ENCODE results near the gene ECHDC1.

Gene ECHDC1

DNA sequence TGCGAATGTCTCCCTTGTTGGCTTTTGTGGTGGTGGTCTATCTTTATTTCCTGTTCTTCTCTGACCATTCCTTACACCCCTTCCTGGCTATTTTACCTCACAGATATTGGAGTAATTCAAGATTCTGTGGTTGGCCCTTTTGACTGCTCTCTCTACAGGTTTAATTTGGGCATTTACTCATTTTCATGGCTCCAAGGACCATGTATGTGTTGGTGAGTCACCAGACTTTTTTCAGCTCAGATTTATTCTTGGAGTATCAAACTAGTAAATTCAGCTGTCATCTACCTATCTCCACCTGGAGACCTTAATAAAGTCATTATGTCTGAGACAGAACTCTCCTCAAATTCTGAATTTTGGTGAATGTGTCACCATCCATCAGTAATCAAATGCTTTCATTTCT is 61.2 kb downstream of the ECHDC1 start:
- no peak for DNase-seq

DNA sequence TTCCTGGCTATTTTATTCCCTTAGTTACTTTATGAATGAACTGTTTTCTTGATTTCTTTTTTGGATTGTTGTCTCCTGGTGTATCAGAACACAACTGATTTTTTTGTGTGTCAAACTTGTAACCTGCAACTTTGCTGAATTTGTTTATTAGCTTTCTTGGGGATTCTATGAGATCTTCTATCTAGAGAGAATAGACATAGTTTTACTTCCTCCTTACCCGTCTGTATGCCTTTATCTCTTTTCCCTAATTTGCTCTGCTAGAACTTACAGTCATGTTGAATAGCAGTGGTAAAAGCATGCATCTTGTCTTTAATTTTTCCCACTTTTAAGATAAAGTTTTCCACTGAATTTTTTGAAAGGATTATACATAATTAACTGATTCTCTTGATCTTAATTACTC is 63.6 kb downstream of the ECHDC1 start:
- DNase-seq, result no peak

DNA sequence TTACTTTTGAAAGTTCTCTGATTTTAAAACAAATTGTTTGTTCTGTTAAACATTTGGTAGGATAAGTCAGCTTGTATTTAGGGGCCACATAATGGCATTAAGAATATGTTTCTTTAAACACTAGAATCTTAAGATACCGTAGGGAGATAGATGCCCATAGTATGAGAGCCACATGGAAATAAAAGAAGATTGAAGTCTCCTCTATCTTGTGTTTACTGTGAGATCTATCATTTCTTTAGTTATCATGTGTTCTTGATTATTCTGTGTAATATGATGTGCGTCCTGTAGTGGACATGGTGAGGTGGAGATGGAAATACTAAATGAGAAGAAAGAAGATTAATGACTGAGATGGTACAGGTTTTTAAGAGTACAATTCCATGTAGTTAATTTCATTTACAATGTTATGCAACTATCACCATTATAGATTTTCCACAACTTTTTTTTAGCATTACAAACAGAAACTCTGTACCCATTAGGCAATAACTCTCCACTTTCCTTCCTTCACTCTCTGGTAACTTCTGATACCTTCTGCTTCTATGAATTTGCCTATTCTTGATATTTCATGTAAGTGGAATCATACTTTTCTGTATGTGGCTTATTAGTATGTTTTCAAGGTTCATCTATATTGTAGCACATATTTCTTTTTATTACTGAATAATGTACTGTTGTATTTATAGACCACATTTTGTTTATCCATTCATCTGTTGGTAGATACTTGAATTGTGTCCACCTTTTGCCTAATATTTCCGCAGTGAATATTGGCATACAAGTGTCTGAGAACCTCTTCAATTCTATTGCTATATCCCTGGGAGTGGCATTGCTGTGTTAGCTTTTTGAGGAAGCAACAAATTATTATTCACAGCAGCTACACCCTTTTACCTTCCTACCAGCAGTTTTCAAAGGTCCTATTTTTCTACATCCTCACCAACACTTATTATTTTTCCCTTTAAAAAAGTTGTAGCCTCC is 65.2 kb downstream of the ECHDC1 start:
- DNase-seq, result no peak

DNA sequence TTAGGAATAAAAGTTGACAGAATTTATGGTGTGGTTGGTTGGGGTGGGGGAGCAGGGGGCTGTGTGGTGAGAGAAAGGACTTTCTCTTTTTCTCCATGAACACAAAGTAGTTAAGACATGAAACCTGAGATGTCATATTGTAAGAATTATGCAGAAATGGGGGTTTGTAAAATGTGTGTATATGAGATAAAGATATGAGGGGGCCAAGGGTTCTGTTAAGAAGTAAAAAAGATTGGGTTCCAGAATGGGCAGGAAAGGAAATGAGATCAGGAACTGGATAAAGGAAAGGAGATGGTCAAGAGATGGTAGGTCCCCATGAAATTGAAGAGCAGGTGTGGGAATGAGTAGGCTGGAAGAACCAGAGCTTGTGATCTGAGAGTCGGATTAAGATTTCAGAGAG is 67.1 kb downstream of the ECHDC1 start:
- no peak for DNase-seq

DNA sequence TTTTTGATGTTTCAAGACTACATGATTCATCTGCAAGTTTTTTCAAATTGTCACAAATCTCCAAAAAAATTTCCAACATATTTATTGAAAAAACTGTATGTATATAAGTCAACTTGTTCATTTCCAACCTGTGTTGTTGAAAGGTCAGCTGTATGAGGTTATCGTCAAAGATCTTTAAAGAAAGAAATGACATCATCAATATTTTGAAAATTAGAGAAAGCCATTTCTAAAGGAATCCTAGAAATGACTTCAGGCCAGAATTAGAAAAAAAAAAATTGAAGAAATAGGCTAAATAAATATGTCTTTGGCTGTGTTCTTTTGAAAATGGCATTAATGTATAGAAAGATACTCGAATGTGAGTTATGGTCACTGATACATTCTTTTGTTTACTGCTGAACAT is 69.9 kb downstream of the ECHDC1 start:
- DNase-seq, result no peak

DNA sequence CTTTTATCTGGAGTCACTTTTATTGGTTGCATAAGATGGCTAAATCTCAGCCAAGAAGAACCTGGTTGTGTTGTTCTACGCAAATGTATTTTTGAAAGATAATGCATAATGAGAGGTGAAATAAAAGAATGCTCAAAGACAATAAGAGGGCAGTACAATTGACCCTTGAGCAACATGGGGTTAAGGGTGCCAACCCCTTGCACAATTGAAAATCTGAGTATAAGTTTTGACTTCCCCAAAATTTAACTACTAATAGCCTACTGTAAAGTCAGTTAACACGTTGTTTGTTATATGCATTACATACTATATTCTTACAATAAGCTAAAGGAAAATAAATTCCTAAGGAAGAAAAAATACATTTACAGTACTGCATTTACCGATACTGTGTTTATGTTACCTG is 70.8 kb downstream of the ECHDC1 start:
- DNase-seq, result no peak

DNA sequence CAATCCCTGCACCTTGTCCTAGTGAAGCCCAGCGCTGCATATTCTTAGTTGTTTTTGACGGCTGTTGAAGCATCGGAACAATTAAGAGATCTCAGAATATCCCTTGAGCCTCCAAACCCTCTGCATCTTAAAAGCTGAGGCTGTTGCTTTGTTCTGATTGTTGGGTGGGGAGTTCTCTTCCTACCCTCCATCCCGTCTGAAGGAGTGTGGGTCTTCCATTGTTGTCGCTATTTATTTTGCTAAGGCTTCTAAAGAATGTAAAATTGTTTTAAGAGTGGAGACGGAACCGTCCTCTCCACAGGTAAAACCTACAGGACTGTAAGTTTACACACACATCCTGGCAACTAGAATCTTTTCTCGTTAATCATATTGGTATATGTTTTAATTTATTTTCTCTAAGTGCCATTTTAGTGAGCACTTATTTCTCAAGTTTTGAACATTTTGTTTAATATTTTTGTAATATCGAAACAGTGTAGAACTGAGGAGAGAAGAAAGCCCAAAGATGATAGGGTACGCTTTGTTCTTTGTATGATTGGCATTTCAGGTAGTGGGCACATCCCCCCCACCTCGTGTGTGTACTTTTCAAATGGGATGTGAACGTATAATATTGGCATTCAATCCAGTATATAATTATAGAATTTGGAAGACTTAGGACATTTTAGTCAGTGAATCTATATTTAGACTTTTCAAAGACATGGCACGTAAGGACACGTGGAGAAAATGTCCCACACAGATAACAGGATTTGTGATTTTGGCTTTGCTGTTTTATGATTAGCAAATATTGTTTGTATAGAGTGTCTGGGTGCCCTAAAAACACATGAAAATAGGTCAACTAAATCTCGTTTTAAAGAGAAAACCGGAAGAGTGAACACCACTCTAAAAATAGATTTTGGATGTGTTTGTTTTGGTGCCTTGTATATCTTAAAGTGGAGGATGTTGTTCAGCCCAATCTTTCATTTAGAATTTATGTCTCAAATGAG is 75.5 kb downstream of the ECHDC1 start:
- DNase-seq, result no peak

DNA sequence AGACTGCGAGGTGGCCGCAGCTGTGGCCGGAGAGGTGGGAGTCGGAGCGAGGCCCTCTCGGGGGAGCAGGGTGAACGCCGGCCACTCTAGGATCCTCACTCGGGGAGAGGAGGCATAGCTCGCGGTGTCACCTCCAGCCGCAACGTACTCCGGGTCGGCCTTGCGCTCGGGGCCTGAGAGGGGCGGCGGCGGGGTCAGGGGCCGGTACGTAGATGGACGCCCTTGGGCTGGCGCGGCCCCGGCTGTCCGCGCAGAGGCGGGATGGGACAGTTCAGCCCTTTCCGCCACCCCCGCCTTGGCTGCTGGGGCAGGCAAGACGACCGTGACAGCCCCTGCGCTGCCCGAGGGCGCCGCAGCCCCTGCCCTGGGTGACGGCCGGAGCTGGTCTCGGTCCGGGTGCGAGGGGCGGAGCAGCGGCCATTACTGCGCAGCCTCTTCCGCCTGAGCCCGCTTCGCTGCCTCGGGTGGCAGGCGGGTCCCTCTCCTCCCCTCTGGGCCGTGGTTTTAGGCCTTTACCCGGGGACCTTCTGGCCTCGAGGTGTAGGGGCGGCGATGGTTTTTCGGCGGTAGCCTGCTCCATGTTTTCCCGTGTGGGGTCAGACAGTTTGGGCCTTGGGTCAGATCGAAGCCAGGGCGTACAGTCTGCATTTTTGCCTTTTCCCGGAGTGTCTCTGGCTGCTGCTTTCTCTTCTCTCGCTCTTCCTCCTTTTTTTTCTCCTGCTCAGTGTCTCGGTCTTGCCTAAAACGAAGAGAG is 76.3 kb downstream of the ECHDC1 start:
- DNase-seq, result no peak

DNA sequence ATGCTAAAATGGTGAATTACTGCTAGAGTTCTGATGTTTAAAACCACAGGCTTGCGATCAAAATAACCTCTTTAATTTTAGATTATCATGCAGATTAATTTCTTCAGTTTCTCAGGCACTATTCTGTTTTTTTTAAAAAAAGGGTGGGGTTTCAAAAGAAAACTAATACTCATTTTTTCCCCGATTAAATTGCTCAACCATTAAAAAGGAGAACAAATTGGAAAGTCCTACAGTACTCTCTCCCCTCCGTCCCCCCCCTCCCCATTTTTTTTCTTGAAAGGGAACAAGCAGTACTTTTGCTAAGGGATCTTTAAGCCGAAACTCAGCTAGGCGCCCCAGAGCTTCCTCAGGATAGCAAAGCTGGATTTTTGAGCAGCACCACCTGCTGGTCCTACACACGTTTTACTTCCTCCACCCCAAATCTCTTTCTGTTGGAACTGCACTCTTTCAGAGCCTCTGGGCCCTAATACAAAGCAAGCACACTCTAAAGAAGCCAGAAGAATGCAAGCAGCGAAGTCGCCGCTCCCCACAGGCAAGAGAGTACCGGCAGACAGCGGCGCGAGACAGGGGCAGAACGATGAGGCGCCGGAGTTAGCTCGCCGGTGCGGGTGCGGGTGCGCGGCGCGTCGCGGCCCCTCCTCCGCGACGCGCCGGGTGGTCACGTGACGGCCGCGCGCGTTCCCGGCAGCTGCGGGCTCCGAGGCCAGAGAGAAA is 77.1 kb downstream of the ECHDC1 start, which contains the start of gene RNF146:
Gene RNF146 (plus strand): TSS at position 687 of the 714 bp plus-strand sequence. CDS start 13,475 bp downstream, outside the sequence.
- peak; percentile 84 for DNase-seq

DNA sequence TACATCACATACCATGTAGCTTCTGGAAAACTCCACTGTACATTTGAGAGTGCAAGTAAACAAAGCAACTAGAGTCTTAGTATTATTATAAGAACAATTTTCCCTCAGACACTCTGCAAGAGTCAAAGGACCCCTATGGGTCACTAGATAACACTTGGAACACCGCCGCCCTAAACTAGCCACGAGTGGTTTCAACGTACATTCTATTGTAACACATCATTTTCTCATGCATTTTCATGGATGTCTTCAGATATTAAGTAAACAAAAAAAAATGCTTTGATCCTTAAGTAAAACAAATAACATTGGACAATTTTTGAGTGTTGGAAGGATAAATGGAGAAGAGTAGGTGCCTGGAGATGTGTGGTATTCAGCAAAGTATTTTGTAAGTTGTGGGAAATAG is 79.9 kb downstream of the ECHDC1 start:
- no peak for DNase-seq

DNA sequence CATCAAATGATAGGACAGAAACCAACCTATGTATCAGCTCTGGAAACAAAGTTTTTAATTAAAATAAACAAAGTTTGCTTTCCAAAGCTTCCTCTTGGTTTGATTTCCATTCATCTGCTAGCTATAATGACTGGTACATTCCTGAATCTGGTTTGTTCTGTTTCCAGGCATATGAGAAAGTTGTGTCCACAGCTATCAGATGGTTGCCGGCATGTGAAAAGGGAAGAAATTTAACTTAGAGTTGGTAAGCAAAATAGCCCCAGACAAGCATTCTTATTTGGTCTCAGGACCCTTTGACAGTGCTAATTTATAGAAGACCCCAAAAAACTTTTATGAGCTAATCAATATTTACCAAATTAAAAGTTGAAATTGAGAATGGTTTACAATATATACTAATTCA is 80.5 kb downstream of the ECHDC1 start:
- DNase-seq, result no peak

DNA sequence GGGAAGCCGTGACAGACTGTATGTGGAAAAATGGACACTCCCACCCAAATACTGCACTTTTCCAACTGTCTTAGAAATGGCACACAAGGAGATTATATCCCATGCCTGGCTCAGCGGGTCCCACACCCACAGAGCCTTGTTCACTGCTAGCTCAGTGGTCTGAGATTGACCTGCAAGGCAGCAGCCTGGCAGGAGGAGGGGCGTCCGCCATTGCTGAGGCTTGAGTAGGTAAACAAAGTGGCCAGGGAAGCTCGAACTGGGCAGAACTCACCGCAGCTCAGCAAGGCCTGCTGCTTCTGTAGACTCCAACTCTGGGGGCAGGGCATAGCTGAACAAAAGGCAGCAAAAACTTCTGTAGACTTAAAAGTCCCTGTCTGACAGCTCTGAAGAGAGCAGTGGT is 88.1 kb downstream of the ECHDC1 start:
- no peak for DNase-seq

DNA sequence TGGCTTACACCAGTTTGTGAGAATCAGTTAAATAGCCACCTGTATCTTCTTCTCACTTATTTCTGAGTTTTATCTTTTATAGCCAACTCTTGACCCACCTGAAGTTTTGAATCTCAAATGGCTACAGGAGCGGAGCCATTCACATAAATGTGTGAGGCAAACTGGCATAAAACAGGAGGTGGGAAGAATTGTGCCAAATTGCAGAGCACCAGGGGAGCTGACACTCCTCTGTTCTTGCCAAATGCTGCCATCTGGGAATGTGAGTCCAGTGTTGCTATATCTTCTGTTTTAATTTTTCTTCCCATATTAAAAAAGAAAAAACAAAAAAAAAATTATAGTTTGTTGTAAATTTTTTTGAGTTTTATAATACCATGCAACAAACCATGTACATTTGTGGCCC is 93.8 kb downstream of the ECHDC1 start:
- no peak for DNase-seq

DNA sequence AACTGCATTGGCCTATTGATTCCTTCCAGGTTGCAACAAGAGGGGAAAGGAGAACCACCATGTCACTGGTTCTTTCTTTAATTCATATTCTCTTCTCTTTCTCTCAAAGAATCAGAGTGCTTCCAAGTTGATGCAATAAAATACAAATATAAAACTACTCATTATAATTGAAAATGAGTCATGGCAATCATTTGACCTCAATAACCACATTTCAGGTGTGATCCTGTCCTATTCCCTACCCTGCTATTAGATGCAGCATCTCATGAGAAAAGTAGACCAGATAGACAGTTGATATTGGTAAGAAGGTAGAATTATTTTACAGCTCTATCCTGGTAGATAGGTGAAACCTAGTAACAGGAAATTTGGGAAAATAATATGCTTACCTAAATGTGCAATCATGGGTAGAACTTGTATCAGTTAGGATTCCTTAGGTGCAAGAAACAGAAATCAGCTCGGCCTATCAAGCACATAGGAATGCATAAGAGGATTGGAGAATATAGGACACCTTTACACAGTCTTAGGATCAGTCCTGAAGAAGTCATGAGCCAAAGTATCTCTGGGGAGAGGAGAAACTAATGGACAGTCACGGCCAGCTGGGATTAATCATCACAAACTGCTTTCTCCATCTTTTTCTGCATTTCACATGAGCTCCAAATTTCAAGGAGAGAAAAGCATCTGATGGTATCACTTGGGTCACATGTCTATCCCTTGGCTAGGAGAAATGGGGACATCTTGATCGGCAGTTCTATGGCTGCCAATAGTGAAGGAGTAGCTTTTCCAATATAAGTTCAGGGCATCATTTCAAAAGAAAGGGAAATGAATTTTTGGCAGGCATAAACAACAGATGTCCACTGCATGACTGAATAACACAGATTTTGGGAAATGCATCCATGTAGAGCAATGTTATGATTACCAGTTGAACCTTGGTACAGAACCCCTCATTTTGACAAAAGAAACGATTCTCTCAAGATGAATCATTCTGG is 96.0 kb downstream of the ECHDC1 start:
- DNase-seq, result no peak

DNA sequence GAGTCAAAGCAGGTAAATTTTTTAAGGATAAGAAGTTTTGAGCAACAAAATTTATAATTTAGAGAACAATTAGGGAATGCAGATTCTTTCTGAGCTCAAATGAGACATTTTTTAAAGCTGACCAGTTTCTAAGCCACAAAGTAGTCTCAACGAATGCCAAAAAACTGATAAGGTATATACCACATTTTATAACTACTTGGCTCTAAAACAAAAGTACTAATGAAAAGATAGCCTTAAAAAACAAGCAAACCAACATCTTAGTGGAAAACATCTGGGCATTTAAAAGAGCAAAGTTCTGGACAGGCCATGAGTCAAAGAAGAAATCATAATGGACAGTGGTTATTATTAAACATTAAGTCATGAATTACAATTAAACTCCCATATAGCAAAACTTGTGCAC is 99.9 kb downstream of the ECHDC1 start:
- DNase-seq, result no peak

Measured in NCI-H524 treated with DMSO at 0.1 percent for 48 hours (cell line).